ENCODE measurements around the gene NCF4. TPM values are rescaled to one million over a fixed set of nuclear protein-coding genes. Genes with fewer than 3 reads are reported as not detected.

The NCF4 gene
- polyA plus RNA-seq, 2 of the 4 experiments (the other 2 are of a cell fraction): not detected

DNA sequence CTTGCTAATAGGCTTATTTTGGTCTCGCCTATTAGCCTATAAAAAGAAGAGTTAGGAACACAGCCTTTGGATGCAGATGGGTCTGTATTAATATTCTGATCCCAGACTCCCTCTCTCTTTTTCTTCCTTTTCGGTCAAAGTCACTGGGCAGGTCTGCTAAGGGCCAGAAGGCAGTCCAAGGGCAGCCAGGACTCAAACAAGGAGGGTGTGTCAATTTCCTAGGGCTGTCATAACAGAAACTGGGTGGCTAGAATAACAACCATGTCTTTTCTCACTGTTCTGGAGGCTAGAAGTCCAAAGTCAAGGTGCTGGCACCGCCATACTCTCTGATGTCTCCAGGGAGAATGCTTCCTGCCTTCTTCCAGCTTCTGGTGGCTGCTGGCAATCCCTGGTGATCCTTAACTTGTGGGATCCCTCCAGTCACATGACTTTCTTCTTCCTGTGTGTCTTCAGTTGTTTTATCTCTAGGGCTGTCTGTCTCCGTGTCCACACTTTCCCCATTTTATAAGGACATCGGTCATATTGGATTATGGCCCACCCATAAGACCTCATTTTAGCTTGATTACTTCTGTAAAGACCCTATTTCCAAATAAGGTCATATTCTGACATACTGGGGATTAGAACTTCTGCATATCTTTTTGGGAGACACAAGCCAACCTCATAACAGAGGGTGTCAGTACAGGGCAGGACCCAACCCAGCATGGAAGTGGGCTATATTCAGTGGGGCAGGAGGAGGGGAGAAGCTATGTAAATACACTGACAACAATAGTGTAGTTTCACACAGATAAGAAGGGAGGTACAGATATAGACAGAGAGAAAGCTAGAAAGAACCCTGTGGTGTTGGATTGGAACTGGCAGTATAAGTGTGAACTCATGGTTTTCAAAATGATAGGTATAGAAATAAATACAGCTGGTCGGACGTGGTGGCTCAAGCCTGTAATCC, 46.7 kb downstream of the NCF4 start:
- FAIRE-seq (no peak), ATAC-seq (no peak), DNase-seq (ENCODE audit: low read depth in 1 of 2, low spot score in 1 of 2) (no peak)
- H3K4me2 ChIP-seq: no peak overlapping the region
- ChIA-PET CTCF (interaction anchor here (2.0 to 2.2 kb wide), 2 partner anchors 13 to 52 kb away, joined by 5 read pairs; no protein-coding TSS in a partner anchor), POLR2A (interaction anchor here (0.7 kb wide), 1 partner anchor 24 kb away, joined by 4 read pairs; no protein-coding TSS in a partner anchor)
- H3K4me1 ChIP-seq: no peaks in the 10 kb centered on the region
- no peak overlapping the region for H3K4me3 ChIP-seq
- H3K9me3 ChIP-seq: no peaks in the 10 kb centered on the region; the same call in 2 of the 3 replicates
- H3K27ac ChIP-seq: no peak overlapping the region
- WGBS (ENCODE audit: missing lambda C conversion rate): 31% methylated on average over 7 of the region's 7 CpGs
- TF ChIP-seq CEBPB (IDR thresholded peaks at IDR 0.05) (no peak), ZFP36 (IDR thresholded peaks at IDR 0.05; ENCODE audit: borderline replicate concordance, partially characterized antibody) (no peak), FOSB (CRISPR knock-in tag; IDR thresholded peaks at IDR 0.05) (no peak), RARB (CRISPR knock-in tag; IDR thresholded peaks at IDR 0.05) (no peak), HEYL (CRISPR knock-in tag; IDR thresholded peaks at IDR 0.05) (no peak), GATA3 (IDR thresholded peaks at IDR 0.05; ENCODE audit: borderline replicate concordance) (no peak), TFCP2L1 (CRISPR knock-in tag; IDR thresholded peaks at IDR 0.05) (no peak), BHLHE40 (IDR thresholded peaks at IDR 0.05; ENCODE audit: low read depth, low read length) (no peak), RAD21 (conservative IDR thresholded peaks at IDR 0.05 in 1 of 2, IDR thresholded peaks at IDR 0.05 in 1 of 2) (no peak), CBX2 (IDR thresholded peaks at IDR 0.05; ENCODE audit: borderline replicate concordance, low read depth) (no peak), EHMT2 (IDR thresholded peaks at IDR 0.05; ENCODE audit: low read depth) (no peak), MYC (IDR thresholded peaks at IDR 0.05; ENCODE audit: borderline replicate concordance, low read length) (no peak)
- TF ChIP-seq, protein P1, sequence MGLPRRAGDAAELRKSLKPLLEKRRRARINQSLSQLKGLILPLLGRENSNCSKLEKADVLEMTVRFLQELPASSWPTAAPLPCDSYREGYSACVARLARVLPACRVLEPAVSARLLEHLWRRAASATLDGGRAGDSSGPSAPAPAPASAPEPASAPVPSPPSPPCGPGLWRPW (IDR thresholded peaks at IDR 0.05): no peak
- TF ChIP-seq, protein P2, sequence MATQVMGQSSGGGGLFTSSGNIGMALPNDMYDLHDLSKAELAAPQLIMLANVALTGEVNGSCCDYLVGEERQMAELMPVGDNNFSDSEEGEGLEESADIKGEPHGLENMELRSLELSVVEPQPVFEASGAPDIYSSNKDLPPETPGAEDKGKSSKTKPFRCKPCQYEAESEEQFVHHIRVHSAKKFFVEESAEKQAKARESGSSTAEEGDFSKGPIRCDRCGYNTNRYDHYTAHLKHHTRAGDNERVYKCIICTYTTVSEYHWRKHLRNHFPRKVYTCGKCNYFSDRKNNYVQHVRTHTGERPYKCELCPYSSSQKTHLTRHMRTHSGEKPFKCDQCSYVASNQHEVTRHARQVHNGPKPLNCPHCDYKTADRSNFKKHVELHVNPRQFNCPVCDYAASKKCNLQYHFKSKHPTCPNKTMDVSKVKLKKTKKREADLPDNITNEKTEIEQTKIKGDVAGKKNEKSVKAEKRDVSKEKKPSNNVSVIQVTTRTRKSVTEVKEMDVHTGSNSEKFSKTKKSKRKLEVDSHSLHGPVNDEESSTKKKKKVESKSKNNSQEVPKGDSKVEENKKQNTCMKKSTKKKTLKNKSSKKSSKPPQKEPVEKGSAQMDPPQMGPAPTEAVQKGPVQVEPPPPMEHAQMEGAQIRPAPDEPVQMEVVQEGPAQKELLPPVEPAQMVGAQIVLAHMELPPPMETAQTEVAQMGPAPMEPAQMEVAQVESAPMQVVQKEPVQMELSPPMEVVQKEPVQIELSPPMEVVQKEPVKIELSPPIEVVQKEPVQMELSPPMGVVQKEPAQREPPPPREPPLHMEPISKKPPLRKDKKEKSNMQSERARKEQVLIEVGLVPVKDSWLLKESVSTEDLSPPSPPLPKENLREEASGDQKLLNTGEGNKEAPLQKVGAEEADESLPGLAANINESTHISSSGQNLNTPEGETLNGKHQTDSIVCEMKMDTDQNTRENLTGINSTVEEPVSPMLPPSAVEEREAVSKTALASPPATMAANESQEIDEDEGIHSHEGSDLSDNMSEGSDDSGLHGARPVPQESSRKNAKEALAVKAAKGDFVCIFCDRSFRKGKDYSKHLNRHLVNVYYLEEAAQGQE (IDR thresholded peaks at IDR 0.05): no peak
- TF ChIP-seq, protein P3, sequence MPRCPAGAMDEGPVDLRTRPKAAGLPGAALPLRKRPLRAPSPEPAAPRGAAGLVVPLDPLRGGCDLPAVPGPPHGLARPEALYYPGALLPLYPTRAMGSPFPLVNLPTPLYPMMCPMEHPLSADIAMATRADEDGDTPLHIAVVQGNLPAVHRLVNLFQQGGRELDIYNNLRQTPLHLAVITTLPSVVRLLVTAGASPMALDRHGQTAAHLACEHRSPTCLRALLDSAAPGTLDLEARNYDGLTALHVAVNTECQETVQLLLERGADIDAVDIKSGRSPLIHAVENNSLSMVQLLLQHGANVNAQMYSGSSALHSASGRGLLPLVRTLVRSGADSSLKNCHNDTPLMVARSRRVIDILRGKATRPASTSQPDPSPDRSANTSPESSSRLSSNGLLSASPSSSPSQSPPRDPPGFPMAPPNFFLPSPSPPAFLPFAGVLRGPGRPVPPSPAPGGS (IDR thresholded peaks at IDR 0.05): no peak
- TF ChIP-seq, protein P4, sequence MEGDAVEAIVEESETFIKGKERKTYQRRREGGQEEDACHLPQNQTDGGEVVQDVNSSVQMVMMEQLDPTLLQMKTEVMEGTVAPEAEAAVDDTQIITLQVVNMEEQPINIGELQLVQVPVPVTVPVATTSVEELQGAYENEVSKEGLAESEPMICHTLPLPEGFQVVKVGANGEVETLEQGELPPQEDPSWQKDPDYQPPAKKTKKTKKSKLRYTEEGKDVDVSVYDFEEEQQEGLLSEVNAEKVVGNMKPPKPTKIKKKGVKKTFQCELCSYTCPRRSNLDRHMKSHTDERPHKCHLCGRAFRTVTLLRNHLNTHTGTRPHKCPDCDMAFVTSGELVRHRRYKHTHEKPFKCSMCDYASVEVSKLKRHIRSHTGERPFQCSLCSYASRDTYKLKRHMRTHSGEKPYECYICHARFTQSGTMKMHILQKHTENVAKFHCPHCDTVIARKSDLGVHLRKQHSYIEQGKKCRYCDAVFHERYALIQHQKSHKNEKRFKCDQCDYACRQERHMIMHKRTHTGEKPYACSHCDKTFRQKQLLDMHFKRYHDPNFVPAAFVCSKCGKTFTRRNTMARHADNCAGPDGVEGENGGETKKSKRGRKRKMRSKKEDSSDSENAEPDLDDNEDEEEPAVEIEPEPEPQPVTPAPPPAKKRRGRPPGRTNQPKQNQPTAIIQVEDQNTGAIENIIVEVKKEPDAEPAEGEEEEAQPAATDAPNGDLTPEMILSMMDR (IDR thresholded peaks at IDR 0.05): no peak

DNA sequence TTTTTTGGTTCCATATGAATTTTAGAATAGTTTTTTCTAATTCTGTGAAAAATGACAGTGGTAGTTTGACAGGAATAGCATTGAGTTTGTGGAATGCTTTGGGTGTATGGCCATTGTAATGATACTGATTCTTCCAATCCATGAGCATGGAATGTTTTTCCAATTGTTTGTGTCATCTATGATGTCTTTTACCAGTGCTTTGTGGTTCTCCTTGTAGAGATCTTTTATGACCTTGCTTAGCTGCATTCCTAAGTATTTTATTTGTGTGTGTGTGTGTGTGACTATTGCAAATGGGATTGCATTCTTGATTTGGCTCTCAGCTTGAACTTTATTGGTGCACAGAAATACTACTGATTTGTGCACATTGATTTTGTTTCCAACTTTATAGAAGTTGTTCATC, 49.7 kb downstream of the NCF4 start:
- H3K4me1 ChIP-seq: no peaks in the 10 kb centered on the region
- ATAC-seq: no peak
- H3K4me3 ChIP-seq: no peak overlapping the region
- CTCF ChIA-PET: interaction anchor here (1.0 kb wide), 1 partner anchor 128 kb away, joined by 3 read pairs; no protein-coding TSS in a partner anchor
- no peaks in the 10 kb centered on the region; the same call in 2 of the 3 replicates for H3K9me3 ChIP-seq
- H3K4me2 ChIP-seq: no peak overlapping the region
- TF ChIP-seq KDM5A (IDR thresholded peaks at IDR 0.05) (no peak), CHD2 (IDR thresholded peaks at IDR 0.05; ENCODE audit: low read length, partially characterized antibody) (no peak), POLR2AphosphoS2 (conservative IDR thresholded peaks at IDR 0.05; ENCODE audit: low read length) (no peak), MYC (IDR thresholded peaks at IDR 0.05; ENCODE audit: borderline replicate concordance, low read length) (no peak), HDAC2 (IDR thresholded peaks at IDR 0.05) (no peak), TFCP2L1 (CRISPR knock-in tag; IDR thresholded peaks at IDR 0.05) (no peak)
- no peak for FAIRE-seq
- POLR2A ChIA-PET: no interaction called here
- H3K27ac ChIP-seq: no peak overlapping the region
- DNase-seq (ENCODE audit: low read depth in 1 of 2, low spot score in 1 of 2): no peak
